Osteoblast (primary cell): ENCODE measurements around the gene MMD. TPM values are rescaled to one million over a fixed set of nuclear protein-coding genes. Genes with fewer than 3 reads are reported as not detected.

Experiments used
- DNase-seq: peaks from one replicate; pipeline ENCODE4 v3.0.0; 2011; ENCODE audit warnings: low spot score, mixed read lengths; ENCODE audit not compliant: insufficient read length; ENCODE audit errors: missing footprints
- H2AFZ ChIP-seq: 2 replicates; pipeline ENCODE4 v1.6.0; 2011; ENCODE audit warnings: mild to moderate bottlenecking, low read length
- H3K27ac ChIP-seq: 2 replicates; pipeline ENCODE4 v1.5.1; 2011; ENCODE audit warnings: mild to moderate bottlenecking, low read depth, low read length, moderate library complexity
- H3K27me3 ChIP-seq: 2 replicates; pipeline ENCODE4 v1.6.0; 2012; ENCODE audit warnings: mild to moderate bottlenecking, control low read depth, inconsistent platforms, low read length, moderate library complexity; ENCODE audit not compliant: insufficient read depth
- H3K36me3 ChIP-seq: 2 replicates; pipeline ENCODE4 v1.5.1; 2011; ENCODE audit warnings: mild to moderate bottlenecking, low read length, control low read depth, moderate library complexity; ENCODE audit not compliant: insufficient read depth
- H3K4me1 ChIP-seq: 2 replicates; pipeline ENCODE4 v1.5.1; 2011; ENCODE audit warnings: mild to moderate bottlenecking, low read length, control low read depth, moderate library complexity; ENCODE audit not compliant: insufficient read depth
- H3K4me2 ChIP-seq: 2 replicates; pipeline ENCODE4 v1.6.0; 2011; ENCODE audit warnings: mild to moderate bottlenecking, low read length; ENCODE audit not compliant: insufficient read depth
- H3K4me3 ChIP-seq: fragments of 200-600 bp; sonication (generic); 3 replicates; pipeline ENCODE4 v1.5.1; 2012; ENCODE audit warnings: mild to moderate bottlenecking, low read length, inconsistent platforms; ENCODE audit not compliant: insufficient read depth
- H3K79me2 ChIP-seq: 2 replicates; pipeline ENCODE4 v1.6.0; 2012; ENCODE audit warnings: mild to moderate bottlenecking, low read length, control low read depth, inconsistent platforms; ENCODE audit not compliant: insufficient read depth
- H3K9me3 ChIP-seq: 2 replicates; pipeline ENCODE4 v1.5.1; 2011; ENCODE audit warnings: low read depth, low read length, control low read depth
- H4K20me1 ChIP-seq: 2 replicates; pipeline ENCODE4 v1.6.0; 2012; ENCODE audit warnings: mild to moderate bottlenecking, low read length, control low read depth; ENCODE audit not compliant: insufficient read depth
- CTCF ChIP-seq: IDR thresholded peaks from 2 replicates; pipeline ENCODE4 v1.5.1; 2011; ENCODE audit warnings: mild to moderate bottlenecking, low read depth, low read length, moderate library complexity; ENCODE audit errors: extremely low read depth
- total RNA-seq: library from RNA; depleted of rRNA; stranded (reverse); fragments of >200 nt; gene quantifications from 2 replicates; pipeline ENCODE4 v1.2.3, GENCODE V29; 2012

Gene MMD
- total RNA-seq, 1 donor: 6.5 TPM

- Histone ChIP-seq H2AFZ (no peak overlapping the region), H3K4me3 (no peak overlapping the region), H3K27me3 (no peaks in the 10 kb centered on the region), H4K20me1 (no peaks in the 10 kb centered on the region), H3K4me1 (no peaks in the 10 kb centered on the region), H3K79me2 (no peaks in the 10 kb centered on the region), H3K4me2 (no peak overlapping the region), H3K36me3 (no peaks in the 10 kb centered on the region), H3K27ac (no peak overlapping the region), H3K9me3 (no peaks in the 10 kb centered on the region)
- no peak for TF ChIP-seq CTCF
- no peak for DNase-seq
These were observed 36.9 kb downstream of the MMD start for GRCh38 chr17:55384643-55385232.

- Histone ChIP-seq H3K4me1 (no peaks in the 10 kb centered on the region), H3K4me3 (no peak overlapping the region), H3K79me2 (no peaks in the 10 kb centered on the region), H2AFZ (no peak overlapping the region), H3K27me3 (no peaks in the 10 kb centered on the region), H3K27ac (no peak overlapping the region), H3K4me2 (no peak overlapping the region), H3K9me3 (no peaks in the 10 kb centered on the region), H3K36me3 (no peaks in the 10 kb centered on the region), H4K20me1 (no peaks in the 10 kb centered on the region)
- TF ChIP-seq CTCF: no peak
- DNase-seq: no peak
These were observed 37.6 kb downstream of the MMD start for GRCh38 chr17:55383771-55384642.

GRCh38 chr17:55381017-55381770 lies 40.4 kb downstream of the MMD start:
- no peaks in the 10 kb centered on the region for H3K27me3 ChIP-seq
- no peaks in the 10 kb centered on the region for H4K20me1 ChIP-seq
- H2AFZ ChIP-seq: no peak overlapping the region
- H3K4me3 ChIP-seq: no peak overlapping the region
- H3K4me2 ChIP-seq: no peak overlapping the region
- H3K79me2 ChIP-seq: no peaks in the 10 kb centered on the region
- H3K36me3 ChIP-seq: no peaks in the 10 kb centered on the region
- no peak for DNase-seq
- no peak for TF ChIP-seq CTCF
- no peak overlapping the region for H3K27ac ChIP-seq
- H3K9me3 ChIP-seq: no peaks in the 10 kb centered on the region
- no peaks in the 10 kb centered on the region for H3K4me1 ChIP-seq
